Lower leg skin (tissue), 3 donors: Measurements from ENCODE around the gene ARHGAP10.

Experiments used
- POLR2A ChIP-seq, 2 donors: fragments of 450-650 bp; IDR thresholded peaks; one replicate each; pipeline ENCODE4 v1.6.1; 2016 to 2017; ENCODE audit warnings: antibody characterized with exemption in 2 of 2, mild to moderate bottlenecking in 1 of 2, moderate library complexity in 1 of 2
- TF ChIP-seq, protein P1 (sequence below), 3 donors: fragments of 450-650 bp; IDR thresholded peaks; one replicate each; pipeline ENCODE4 v1.5.1; 2016; ENCODE audit warnings: antibody characterized with exemption in 3 of 3, mild to moderate bottlenecking in 3 of 3, moderate library complexity in 2 of 3

DNA sequence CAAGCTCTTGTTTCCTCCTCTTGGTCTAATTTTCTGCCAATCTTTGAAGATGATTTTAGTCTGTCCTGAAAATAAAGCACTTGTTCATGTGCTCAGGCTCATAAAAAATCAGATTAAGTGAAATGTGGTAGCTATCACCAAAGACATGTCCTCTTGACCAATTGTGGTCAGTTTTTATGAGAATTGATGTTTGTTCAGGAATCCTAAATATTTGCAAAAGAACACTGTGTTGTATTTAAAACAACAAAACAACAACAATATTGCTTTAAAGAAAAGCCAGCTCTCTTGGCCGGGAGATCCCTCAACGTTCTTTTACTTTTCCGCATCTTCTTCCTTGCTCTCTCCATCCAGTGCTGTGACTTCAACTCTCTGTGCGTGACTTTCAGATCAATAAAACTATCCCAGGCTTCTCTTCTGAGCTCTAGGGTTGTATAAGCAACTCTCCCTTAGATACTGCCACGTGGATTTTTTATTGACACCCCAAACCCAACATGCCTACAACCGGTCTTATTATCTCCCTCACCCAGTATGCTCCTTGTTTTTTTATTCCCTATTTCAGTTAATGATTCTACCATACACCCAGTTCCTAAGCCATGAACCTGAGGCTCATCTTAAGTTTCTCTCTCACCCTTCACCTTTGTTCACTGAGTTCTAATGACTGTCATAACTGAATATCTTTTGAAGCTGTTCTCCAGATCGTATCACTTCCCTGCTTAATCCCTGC lies 309.9 kb downstream of the ARHGAP10 start:
- TF ChIP-seq, protein P1, sequence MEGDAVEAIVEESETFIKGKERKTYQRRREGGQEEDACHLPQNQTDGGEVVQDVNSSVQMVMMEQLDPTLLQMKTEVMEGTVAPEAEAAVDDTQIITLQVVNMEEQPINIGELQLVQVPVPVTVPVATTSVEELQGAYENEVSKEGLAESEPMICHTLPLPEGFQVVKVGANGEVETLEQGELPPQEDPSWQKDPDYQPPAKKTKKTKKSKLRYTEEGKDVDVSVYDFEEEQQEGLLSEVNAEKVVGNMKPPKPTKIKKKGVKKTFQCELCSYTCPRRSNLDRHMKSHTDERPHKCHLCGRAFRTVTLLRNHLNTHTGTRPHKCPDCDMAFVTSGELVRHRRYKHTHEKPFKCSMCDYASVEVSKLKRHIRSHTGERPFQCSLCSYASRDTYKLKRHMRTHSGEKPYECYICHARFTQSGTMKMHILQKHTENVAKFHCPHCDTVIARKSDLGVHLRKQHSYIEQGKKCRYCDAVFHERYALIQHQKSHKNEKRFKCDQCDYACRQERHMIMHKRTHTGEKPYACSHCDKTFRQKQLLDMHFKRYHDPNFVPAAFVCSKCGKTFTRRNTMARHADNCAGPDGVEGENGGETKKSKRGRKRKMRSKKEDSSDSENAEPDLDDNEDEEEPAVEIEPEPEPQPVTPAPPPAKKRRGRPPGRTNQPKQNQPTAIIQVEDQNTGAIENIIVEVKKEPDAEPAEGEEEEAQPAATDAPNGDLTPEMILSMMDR (IDR thresholded peaks at IDR 0.05), result no peak
- no peak for TF ChIP-seq POLR2A (IDR thresholded peaks at IDR 0.05)
